Stimulated activated CD8-positive, alpha-beta memory T cell treated with anti-CD3 and anti-CD28 coated beads, Interleukin-7, amount 100 ng/mL, for 1 hour (primary cell): ENCODE results near the gene GDI2.

Experiments
- DNase-seq, 2 donors: peaks; one replicate each; pipeline ENCODE4 v3.0.0-alpha.2; 2020; ENCODE audit warnings: low read depth in 2 of 2

The GDI2 gene

GRCh38 chr10:5742116-5742515 lies 71.1 kb downstream of the GDI2 start:
- no peak for DNase-seq

- no peak for DNase-seq
Measured at GRCh38 chr10:5741276-5741675, 72.0 kb downstream of the GDI2 start.

DNA sequence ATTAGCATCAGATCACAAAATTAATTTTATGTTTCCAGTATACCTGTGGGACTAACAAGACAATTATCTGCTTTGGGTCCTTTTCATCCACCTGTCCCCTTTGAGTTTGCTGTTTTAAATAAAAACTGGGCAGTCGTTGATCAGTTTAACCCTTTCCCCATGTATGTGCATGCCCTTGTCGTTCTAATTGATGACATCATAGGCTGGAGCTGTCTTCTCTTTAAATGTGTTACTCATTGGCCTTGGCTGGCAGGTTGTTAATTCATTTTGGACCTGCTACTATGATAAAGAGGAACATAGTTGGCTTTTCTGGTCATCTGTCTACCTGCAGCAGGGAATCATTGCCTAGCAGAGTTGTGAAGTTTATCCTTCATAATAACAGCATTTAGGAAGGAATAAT lies 74.8 kb downstream of the GDI2 start:
- DNase-seq, result no peak

DNA sequence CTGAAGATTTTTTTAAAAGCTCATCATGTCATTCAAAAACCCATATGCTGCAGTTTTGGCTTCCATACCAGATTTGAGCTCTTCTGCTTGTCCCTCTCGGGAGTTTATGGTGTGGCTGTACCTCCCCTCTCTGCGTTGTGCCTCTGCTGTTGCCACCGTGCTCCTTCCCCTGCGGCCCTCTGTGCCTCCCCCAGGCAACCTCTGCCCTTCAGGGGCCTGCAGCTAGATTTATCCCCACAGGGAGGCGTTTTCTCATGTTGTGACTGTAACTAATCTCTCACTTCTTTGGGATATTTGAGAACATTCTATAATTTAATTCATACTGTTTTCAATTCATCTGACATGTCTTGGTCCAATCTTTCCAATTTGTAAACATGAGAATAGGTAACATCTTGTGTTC lies 75.9 kb downstream of the GDI2 start:
- no peak for DNase-seq

DNA sequence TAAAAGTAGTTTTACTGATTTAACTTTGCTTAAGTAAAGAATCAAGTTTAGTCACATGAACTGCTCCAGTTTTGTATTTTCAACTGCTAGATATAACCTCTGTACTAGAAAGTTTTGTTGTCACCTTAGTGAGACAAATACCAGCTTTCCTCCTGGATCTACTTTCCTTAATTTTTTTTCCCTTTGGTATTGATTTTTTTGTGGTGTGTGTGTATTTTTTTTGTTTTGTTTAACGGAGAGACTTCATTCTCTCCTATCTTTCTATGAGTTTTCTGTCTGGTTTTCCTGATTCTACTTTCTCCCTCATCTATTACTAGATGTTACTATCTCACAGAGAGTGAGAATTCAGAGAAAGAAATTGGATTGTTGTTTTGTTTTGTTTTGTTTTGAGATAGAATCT lies 76.6 kb downstream of the GDI2 start:
- DNase-seq, result no peak

DNA sequence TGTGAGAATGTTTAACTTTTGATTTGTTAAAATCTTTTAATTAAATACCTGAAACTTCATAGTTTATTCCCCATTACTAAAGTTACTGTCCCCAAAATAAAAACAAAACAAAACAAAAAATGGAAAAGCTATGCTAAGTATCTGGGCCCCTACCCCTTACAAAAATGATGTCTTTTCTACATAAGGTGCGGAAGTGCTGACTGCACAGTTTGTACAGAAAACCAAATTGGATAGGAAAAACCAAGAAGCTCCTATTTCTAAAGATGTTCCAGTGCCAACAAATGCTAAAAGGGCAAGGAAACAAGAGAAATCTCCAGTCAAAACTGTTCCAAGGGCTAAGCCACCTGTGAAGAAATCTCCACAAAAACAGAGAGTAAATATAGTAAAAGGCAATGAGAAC lies 78.1 kb downstream of the GDI2 start:
- no peak for DNase-seq

GRCh38 chr10:5732141-5732540 lies 81.1 kb downstream of the GDI2 start:
- DNase-seq, result no peak

DNA sequence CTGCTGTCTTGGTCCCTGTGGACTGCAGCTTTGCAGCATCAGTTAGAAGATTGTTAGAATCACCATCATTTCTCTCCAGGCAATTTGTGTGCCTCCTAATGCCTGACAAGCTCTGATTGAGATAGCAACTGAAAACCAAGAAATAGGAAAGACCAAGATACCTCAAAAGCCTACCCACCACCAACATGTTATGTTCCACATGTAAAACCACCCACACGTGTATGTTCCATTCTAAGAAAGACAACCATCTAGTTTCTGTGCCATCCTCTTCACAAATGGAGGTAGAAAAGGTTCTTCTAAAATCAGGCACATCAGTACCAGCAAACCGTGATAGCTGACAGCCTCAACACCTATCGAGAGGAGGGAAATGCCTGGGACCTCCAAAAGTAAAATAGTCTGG lies 81.7 kb downstream of the GDI2 start:
- no peak for DNase-seq

DNA sequence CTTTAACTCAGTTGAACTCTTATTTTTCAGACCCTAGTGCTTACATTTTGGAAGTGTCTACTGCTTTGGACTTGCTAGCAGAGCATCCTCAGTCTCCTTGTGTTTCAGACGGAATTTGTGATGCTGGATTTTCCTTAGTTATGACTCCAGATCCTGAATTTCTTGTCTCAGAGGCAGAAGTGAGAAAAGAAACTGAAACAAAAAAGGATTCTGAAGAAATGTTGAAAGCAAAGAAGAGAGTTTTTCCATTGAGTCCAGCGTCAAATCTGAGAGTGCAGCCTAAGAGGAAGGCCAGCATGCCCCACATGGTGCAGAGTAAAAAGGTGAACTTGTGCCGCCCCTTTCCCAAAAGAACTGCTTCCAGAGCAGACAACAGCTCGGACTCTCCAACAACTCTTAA lies 82.5 kb downstream of the GDI2 start:
- no peak for DNase-seq

- no peak for DNase-seq
Measured at GRCh38 chr10:5723692-5724091, 89.5 kb downstream of the GDI2 start.

GRCh38 chr10:5720182-5720581 lies 93.1 kb downstream of the GDI2 start:
- DNase-seq, result no peak

GRCh38 chr10:5719546-5719945 lies 93.7 kb downstream of the GDI2 start:
- DNase-seq, result no peak
